OCI-LY3 (cell line): ENCODE results near the gene STX4.

Experiments
- EZH2phosphoT487 ChIP-seq: fragments of 200-600 bp; shearing (Covaris generic); IDR thresholded peaks from 2 replicates; pipeline ENCODE4 v1.6.1; 2018; ENCODE audit warnings: antibody characterized with exemption, mixed run types, low read depth
- TF ChIP-seq, protein P1 (sequence below): fragments of 200-600, 300-600 bp; sonication (generic); IDR thresholded peaks from 2 replicates; pipeline ENCODE4 v1.5.1; 2014; ENCODE audit warnings: antibody characterized with exemption, low read length, low read depth

DNA sequence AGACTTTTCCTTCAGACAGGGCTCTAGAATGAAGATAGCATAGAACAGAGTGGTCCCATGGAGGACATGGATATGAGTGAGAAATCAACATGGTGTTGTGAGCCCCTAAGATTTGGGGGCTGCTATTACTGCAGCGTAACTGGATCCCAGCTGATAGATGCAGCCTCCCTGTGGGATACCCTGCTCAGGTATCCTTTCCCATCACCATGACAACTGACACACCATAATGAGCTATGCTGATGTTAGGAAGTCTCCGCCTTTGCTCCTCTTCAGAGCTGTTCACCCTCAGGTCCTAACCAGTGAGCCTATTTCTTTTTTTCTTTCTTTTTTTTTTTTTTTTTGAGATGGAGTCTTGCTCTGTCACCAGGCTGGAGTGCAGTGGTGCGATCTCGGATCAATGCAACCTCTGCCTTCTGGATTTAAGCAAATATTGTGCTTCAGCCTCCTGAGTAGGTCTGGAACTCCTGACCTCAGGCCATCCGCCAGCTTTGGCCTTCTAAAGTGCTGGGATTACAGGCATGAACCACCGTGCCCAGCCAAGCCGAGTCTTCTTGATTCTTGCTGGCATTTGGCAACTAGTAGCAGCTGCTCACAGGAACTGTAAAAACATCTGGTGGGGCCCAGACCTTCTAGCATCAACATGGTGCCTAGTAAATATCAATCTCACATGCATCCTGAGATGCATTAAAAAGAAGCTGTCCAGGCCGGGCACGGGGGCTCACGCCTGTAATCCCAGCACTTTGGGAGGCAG lies 17.1 kb downstream of the STX4 start:
- TF ChIP-seq, protein P1, sequence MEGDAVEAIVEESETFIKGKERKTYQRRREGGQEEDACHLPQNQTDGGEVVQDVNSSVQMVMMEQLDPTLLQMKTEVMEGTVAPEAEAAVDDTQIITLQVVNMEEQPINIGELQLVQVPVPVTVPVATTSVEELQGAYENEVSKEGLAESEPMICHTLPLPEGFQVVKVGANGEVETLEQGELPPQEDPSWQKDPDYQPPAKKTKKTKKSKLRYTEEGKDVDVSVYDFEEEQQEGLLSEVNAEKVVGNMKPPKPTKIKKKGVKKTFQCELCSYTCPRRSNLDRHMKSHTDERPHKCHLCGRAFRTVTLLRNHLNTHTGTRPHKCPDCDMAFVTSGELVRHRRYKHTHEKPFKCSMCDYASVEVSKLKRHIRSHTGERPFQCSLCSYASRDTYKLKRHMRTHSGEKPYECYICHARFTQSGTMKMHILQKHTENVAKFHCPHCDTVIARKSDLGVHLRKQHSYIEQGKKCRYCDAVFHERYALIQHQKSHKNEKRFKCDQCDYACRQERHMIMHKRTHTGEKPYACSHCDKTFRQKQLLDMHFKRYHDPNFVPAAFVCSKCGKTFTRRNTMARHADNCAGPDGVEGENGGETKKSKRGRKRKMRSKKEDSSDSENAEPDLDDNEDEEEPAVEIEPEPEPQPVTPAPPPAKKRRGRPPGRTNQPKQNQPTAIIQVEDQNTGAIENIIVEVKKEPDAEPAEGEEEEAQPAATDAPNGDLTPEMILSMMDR, result no peak
- TF ChIP-seq EZH2phosphoT487, result no peak
